ENCODE measurements around the gene CSRNP3.
"Not testable (repeated sequence)": the region's sequence is repeated elsewhere in the genome, so short reads cannot be mapped to it uniquely, and the experiment has no call there.

Gene CSRNP3

DNA sequence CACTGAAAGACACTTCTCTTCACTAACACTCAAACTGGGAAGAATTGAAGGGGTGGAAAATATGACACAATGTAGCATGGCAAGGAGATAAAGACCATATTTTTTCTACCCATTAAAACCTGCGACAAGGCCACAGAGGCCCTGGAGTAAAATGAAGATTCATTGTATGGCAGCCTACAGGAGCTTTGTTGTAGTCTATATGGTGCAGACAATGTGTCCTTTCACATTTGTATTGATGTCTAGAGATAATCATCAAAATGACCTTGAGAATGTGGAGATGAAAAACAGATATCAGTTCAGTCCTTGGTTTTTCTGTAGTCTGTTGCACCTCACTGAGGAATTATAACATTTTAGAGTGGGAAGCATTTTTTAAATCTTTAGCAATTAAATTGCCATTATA is 80.1 kb downstream of the CSRNP3 start:
- DNase-seq: no peak

DNA sequence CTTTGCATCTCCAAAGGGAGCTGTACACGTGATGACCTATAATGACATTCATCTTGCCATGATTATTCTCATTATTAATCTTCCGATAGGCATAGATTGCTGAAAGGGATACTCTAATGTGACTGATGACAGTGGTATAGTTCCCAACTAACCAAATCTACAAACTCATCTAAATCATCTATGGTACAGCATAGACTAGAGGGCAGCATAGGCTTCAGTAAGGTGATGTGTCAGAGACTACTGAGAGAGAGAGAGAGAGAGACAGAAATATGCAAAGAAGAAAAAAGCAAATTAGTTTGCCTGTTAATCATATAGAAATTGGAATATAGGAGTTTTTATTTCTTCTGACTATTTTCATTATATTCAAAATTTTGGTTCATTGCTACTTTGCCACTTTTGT is 89.3 kb downstream of the CSRNP3 start:
- DNase-seq: peak in 1 of 5 experiments; percentile 1

DNA sequence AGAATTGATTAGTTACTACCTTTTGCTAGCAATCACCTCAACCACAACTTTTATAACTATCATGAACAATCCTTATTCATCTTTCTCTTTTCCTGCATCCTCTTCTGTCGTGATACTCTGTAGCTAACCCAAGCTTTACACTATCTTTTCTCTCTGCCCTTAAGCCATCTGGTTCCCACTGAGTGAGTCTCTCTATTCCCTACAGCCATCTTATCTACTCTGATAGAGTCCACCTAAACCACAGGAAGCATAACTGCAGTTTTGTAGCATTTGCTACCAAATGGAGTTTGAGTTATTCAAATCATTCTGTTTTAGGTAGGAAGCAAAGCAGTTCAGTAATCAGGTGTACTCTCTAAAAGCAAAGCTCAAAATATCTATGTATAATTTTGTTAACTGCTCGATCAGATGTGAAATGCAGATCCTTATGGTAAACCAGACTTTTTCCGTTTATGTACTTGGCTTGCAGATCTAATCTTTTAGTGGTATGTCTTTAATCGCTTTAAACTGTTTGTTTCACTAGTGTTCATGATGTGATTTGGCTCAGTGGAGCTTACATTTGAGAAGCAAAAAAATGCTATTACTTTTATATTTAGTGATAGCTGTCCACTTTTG is 91.0 kb downstream of the CSRNP3 start:
- DNase-seq: peak in 1 of 5 experiments; percentile 13

DNA sequence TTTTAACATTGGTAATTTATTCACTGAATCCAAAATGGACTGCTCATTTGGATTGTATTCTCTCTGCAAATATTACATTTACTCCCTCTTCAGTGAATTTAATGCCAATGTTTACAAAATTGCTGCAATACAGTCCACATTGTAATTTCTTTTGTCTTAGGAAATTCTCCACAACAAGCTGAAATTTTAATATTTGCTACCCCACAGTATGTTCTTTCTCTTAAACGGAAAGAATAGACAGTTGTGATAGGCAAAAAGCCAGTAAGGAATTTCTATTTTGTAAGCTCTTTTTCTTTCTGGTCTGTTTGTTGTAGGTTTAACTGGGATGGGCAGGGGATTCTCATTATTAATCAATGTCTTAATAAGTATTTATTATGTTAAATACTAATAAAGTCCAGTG is 92.0 kb downstream of the CSRNP3 start:
- DNase-seq: no peak

GRCh38 chr2:165562233-165562632 is 92.7 kb downstream of the CSRNP3 start:
- no peak for DNase-seq

- DNase-seq: peak in 1 of 5 experiments; percentile 3
Measured at GRCh38 chr2:165563468-165564225, 94.1 kb downstream of the CSRNP3 start.

GRCh38 chr2:165566008-165566407 is 96.5 kb downstream of the CSRNP3 start:
- no peak for DNase-seq

- no peak for DNase-seq
Measured at GRCh38 chr2:165567273-165567672, 97.8 kb downstream of the CSRNP3 start.

DNA sequence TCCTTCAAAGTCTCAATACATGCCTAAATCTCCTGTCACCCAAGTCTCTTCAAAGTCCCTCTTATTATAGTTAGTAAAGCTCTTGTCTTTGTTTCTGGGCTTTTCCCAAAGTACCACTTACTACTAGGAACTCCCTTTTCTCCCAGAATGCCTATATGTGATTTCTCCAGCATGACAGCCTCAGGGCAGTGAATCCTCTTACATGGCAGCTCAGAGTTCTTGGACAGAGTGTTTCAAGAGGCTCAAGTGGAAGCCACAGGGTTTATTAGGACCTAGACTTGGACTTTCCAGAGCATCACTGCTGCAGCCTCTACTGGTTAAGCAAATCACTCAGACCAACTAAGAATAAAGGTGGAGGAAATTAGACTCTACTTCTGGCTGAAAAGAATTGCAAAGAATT is 98.9 kb downstream of the CSRNP3 start:
- DNase-seq: no peak

DNA sequence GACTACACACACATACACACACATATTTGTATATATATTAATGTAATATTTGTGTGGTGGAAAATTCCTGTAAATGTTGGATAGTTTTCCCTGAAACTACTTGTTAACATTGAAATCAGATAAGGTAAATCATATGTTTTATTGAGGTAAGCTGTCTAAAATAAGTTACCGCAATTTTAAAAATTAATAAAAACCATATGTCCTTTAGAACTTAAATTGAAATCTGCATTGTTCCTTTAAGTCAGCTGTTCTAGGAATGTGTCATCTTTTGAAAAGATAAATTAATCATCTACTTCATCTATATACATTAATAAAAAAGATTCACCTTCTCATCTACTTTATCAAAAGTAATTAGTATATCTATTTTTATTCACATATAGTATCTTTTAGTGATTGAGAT is 102.0 kb downstream of the CSRNP3 start:
- no peak for DNase-seq

DNA sequence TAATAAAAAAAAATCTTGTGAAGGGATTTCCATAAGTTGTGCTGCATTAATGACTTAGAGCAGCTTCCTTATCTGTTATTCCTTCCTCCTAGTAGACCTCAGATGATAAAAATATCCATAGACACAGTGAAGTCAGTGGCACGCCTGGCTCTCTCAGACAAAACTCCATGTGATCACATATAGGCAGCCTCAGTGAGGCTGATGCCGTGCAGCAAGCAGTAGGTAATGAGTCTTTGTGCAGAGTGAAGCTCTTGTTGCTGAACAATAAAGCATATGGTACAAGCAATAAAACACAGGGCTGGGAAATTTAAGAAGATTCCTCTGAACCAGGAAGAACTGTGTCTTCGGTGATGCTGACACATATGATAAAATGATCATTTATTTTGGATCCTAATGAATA is 102.7 kb downstream of the CSRNP3 start:
- DNase-seq: no peak

- no peak for DNase-seq
Measured at GRCh38 chr2:165573534-165574461, 104.3 kb downstream of the CSRNP3 start.

DNA sequence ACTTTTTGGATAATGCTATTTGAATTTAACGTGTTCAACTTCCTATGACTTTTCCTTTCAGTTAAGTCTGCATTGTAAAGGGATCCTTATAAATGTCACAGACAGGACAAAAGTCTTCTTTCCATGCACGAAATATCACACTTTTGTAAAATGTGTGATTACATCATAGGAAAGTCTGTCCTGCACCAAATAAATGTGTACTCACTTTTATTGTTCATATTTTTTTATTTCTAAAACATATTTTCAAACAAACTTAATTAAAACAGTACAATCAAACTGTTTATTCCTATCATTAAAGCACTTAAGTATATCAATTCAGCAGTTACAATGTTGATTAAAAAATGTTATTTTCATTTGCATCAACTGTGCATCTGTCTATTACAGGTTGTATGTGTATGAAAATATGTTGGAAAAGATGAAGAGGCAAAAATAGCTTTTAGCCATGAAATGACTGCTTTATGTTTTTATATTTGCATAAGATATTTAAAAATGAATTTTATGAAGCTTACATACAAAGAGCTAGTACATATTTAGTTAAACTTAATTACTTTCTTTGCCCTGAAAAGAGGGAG is 105.6 kb downstream of the CSRNP3 start:
- no peak for DNase-seq

DNA sequence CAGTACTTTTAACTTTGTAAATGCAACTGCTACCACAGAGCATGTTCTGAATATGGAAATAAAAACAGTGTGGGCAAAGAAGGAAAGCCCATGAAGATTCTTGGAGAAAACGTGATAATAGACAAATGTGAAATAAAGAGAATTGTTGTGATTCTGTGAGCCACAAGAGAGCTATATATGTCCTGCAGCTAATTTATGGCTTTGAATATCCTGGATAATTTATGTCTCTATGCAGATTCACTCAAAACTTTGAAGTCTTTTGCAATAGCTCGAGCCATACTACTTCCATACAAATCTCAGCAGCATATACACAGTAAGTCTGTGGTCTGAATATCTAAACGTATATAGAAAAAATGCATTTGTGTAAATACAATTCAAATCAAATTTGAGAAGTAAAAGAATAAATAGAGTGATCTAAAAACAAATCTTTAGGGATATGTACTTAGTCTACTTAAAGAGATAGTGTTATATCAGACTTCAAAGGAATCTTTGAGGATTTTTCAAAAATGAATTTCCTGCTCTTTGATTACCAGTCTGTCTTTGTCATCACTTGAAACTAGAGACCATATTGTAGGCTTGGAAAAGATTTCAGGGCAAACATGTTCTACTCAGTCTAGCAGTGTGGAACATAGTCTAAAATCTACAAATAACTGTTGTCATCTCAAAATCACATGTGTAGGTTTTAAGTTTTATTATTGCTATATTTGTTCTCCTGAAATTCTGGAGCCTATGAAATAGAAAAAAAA is 107.1 kb downstream of the CSRNP3 start:
- DNase-seq: no peak

DNA sequence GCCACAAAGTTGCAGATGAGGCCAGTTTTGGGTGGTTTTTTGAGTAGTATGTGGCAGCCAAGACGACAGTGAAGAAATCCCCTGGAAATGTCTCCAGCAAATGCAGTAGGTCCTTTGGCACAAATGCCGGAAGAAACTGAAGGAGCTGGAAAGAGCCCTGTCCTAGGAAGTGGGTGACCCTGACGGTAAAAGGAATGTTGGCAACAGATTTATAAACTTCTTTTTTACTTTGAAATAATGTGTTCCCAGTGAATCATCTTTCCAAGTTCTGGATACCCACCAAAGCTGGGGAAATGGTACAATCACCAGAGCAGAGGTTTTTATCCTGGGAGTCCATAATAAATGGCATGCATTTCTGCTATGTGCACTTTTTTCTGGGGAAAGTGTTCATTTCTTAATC is 112.9 kb downstream of the CSRNP3 start:
- no peak for DNase-seq

DNA sequence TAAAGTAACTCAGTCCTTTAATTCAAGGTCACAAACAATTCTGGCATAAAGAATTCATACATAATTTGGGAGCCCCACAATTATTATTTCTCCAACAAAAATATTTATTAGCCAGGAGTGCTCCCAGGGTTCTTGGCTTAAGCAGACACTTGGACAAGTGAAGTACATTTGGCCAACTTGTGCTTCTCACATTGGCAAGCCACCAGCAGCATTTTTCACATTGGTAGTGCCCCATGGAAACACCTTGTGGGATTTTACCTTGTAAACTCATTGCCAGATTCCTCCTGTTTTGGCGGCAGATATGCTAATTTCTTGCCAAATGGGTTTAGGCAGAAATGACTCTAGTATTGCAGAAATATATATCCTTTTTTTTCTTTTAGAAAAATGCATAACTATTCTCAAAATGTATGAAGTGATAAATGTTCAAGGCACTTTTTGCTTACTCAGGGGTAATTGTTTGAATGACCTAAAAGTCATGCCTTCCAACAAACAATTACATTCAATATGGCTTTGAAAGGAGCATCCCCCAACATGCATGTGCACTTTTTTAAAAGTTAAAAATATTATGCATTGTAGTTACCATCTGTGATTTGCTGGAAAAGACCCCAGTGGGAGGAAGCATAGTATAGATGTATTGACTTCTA is 113.5 kb downstream of the CSRNP3 start:
- DNase-seq: no peak

GRCh38 chr2:165584126-165584654 is 114.7 kb downstream of the CSRNP3 start:
- DNase-seq: no peak

GRCh38 chr2:165586019-165586418 is 116.5 kb downstream of the CSRNP3 start:
- no peak for DNase-seq

DNA sequence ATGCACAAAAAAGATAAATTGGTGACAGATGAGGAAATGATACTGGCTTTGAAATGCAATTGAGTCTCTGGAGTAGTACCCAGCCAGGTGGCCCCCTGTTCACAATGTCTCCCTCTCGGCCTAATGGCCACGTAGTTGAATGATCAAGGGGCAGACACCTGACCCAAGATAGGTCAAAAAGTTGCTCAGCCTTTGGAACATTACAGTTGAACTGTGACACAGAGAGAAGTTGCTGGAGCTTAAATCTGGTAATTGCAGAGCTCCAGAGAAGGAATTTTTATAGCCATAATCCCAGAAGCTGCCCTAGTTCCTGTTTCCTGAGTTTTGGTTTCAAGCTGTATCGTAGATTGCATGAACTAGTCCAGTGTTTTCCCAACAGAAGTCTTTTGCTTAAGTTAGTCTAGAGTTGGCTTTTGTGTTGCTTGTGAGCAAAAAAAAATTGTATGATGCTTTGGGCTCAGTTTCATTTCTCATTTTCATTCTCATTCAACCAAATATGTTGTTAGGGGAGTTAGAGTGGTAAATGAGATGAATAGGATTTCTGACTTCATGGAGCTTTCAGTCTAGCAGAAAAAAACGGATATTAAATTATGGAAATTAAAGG is 117.9 kb downstream of the CSRNP3 start:
- DNase-seq: no peak

DNA sequence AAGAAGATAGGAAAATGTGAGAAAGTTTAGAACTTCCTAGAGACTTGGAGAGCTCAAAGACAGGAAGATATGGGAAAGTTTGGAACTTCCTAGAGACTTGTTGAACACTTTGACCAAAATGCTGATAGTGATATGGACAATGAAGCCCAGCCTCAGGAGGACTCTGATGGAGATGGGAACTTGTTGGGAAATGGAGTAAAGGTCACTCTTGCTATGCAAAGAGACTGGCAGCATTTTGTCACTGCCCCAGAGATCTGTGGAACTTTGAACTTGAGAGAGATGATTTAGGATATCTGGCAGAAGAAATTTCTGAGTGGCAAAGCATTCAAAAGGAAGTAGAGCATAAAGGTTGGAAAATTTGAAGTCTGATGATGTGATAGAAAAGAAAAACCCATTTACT is 121.5 kb downstream of the CSRNP3 start:
- not testable (repeated sequence) for DNase-seq

- DNase-seq: no peak
Measured at GRCh38 chr2:165593081-165593480, 123.6 kb downstream of the CSRNP3 start.

All from T-helper 2 cell (primary cell).